GM18502 (cell line): ENCODE data around the gene PSD4.
"Not testable (repeated sequence)": the region's sequence is repeated elsewhere in the genome, so short reads cannot be mapped to it uniquely, and the experiment has no call there.

ENCODE experiments used
- ATAC-seq: cut with Tn5 transposase; IDR thresholded peaks from one replicate; pipeline ENCODE4 v1.9.1; 2021; ENCODE audit warnings: mild to moderate bottlenecking; ENCODE audit not compliant: unreplicated experiment, poor library complexity

The PSD4 gene

DNA sequence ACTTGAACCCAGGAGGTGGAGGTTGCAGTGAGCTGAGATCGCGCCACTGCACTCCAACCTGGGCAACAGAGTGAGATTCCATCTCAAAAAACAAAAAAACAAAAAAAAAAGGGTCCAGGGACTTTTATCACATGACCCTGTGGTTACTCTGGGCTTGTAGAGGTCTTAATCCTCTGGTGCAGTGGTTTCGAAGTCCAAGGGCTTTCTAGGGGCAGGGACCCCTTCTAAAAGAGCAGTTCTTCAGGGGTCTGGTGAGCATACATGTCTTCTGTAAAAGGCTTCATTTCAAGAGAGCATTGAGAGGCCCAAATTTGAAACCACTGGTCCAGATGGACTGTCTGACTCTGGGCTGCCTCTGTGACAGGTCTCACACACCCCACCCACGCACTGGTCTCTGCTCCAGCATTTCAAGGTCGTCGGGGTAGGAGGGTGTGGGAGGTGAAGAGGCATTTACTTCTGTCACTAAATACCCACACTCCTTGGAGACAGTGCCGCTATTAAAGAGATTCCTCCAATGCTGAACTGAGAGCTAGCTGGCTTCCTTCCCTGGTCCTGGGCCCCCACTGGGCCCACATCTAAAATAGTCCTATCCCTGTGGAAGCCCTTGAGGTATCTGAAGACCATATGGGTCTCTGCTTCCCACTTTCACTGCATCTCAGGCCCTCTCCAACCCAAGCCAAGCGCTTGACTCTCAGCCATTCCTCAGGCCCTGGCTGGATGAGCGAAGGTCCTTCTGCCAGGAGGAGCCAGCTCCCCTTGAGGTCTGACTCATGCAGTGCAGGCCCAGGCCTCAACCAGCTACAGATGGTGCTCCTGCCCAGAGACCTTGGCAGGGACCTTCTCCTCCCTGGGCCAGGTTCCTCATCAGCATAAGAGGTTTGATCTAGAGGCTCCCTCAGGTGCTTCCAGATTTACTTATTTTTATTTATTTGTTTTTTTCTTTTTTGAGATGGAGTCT, 60.1 kb downstream of the PSD4 start:
- no peak for ATAC-seq

DNA sequence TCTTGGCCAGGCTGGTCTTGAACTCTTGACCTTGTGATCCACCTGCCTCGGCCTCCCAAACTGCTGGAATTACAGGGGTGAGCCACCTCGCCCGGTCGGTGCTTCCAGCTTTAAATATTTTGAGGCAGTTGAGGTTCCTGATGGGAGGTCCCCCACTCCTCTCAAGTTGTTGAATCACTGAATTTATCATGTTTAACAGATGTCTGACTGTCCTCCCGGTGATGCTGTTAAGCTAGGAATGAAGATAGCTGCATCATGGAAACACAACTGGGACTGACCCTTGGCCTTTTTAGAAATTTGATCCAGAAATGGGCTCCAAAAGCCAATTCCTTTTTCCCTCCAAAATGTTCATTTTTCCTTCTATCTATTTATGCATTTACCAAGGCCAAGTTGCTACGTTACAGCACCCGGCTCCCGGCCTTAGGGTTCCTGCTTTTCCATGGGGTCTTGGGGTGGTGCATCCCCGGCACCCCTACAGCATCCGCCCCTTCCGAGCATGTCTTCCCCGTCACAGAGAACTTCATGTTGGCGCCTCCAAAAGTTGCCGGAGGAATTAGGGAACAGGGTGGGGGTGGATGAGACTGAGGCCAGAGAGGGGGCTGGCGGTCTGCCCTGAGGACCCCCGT, 61.1 kb downstream of the PSD4 start:
- no peak for ATAC-seq

GRCh38 chr2:113235347-113236226, 61.8 kb downstream of the PSD4 start:
- not testable (repeated sequence) for ATAC-seq

DNA sequence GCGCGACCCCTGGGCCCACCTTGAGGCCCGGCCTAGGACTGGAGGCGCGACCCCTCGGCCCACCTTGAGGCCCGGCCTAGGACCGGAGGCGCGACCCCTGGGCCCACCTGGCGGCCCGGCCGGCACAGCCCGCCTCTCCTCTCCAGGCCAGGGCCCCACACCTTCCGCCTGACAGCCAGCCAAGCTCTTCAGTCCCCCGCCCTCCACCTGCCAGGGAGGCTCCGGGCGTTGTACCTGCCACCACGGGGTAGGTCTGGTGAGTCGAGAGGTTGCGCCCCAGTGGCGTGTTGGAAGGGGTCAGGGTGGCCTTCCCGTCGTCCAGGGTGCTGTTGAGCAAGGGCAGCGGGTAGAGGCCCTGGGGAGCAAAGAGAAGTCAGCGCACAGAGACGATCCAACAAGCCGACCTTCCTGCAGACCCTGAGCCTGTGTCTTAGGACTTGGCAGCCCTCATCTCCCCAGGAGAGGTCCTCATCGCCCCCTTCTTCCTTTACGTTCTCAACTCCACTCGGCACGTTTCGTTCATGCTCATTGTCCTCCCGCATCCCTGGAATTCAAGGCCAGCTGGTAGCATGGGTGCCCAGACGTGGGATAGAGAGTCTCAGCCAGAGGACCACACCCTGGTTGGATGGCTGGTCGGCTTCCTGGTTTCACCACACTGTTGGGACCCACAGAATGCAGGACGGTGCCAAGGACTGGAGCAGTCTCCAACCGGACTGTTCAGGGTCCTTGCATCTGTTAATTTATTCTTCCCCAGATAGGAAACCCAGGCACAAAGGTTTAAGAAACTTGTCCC, 62.8 kb downstream of the PSD4 start:
- ATAC-seq = no peak

- ATAC-seq = no peak
These were observed 63.9 kb downstream of the PSD4 start for GRCh38 chr2:113237604-113238160.

DNA sequence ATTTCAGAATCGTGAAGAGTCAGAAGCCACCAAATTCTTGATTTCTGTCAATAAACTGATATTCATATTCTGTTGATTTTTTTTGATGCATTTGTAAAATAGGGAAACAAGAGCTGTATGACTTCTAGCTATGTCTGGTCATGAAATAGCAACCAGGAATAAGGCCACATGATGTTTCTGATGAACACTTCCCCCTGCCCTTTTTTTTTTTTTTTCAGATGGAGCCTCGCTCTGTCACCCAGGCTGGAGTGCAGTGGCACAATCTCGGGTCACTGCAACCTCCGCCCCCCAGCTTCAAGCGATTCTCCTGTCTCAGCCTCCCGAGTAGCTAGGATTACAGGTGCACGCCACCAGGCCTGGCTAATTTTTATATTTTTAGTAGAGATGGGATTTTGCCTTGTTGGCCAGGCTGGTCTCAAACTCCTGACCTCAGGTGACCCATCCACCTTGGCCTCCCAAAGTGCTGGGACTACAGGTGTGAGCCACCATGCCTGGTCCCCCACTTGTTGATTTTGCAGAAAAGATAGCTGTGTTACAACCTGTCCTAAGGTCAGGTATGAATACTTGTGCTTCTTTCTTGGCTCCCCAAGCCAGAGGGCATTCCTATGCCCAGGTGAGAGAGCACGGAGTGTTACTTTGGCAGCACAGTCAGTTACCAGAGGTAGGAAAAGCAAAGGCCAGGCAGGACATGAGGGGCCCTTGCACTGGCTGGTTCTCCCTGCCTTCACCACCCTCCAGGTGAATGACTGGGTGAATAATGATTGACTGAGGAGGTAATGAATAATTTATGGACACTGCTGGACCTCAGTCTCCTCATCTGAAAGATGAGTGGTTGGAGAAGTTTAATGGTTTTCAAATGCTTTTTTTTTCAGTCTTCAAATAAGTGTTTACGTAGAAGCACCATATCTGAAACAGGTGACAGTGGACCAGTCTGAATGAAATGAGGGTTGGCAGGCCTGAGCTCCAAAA, 65.4 kb downstream of the PSD4 start:
- ATAC-seq = no peak

DNA sequence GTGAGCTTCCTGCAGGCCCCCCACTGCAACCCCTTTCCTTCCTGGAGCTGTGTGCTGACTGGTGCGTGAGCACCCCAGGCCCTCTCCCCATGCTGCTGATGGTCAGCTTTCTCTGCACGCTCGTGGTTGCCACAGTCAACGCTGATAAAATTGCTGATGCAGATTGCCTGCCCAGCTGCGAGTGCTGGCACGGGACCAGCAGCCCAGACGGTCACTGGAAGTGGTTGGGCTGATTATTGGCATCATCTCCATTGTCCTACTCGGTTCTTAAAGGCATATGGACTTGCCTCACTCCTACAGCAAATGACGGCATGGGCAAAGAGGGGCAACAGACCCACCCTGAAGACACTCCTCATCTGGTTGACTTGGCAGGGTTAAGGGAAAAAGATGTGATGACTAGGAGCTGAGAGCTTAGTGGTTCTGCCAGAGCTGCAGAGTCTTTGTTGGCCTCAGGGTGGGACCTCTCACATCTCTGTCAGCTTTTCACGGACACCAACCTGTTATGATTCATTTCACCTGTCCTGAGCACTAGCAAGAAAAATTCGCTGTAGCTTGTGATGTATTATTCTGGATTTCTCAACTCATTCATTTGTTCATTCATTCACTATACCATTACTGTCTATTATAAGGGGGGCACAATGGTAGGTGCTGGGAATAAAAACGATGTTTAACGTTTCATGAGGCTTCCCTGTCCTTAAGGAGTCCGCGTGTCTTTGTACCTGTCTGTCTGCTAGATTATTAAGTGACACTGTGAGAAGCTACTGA, 66.6 kb downstream of the PSD4 start:
- no peak for ATAC-seq

DNA sequence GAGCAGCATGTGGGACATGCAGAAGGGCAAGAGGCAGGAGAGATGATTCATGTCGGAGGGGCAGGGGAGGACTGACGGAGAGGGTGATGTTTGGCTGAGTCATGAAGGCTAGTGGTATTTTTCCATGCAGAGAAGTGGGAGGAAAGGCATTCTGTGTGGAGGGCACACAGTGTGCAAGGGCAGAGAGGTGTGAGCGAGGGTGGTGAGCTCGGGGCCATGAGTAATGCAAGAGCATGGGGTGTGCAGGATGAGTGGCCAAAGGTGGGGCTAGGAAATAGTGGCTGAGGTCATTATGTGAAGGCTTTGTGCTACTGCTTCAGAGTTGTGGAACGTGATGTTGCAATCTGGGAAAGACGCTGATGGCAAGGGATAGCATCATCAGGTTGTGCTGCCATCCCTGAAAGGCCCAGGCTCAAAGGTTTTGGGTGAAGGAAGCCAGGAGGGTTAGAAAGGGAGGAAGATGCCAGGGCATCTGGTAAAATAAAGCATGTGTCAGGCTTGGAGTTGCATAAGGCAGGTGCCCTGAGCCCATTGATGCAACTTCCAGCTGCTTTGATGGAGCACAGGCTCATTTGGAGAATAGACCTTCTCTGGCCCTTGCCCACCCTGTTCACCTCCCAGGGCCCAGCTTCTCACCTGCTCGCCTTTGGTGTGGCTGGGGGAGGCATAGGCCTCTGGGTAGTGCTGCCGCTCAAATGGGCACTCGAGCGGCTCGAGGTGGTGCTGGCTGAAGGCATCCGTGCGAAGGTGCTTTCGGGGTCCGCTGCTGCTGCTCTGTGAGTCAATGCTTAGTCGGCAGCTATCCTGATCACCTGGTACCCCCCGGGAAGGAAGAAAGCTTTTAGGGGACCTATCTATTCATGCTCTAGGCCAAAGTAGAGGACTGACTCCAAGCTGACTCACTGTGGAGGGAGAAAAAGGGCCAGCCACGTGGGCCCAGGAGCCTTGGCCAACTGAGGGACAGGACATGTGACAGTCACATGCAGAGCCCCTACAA, 67.4 kb downstream of the PSD4 start:
- no peak for ATAC-seq

DNA sequence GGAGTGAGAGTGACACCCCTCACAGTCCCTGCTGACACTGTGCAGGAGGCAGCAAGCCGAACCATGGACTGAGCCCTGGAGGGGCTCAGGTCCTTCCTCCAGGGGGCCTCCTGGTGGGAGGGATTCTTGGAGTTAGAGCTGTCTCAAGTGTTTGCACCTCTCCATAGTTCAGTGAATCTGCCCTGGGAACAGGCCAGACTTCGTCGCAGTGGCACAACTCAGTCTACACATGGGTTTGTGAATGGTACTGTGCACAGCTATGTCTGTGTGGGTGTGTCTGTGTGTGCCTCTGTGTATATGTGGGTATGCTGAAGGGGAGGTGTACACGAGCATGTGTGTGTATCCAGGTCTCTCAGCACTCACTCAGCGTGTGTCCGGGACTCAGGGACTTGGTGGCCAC, 68.6 kb downstream of the PSD4 start:
- ATAC-seq = no peak

- ATAC-seq = no peak
These were observed 71.5 kb downstream of the PSD4 start for GRCh38 chr2:113245276-113245711.

- no peak for ATAC-seq
These were observed 72.8 kb downstream of the PSD4 start for GRCh38 chr2:113246606-113247005.

DNA sequence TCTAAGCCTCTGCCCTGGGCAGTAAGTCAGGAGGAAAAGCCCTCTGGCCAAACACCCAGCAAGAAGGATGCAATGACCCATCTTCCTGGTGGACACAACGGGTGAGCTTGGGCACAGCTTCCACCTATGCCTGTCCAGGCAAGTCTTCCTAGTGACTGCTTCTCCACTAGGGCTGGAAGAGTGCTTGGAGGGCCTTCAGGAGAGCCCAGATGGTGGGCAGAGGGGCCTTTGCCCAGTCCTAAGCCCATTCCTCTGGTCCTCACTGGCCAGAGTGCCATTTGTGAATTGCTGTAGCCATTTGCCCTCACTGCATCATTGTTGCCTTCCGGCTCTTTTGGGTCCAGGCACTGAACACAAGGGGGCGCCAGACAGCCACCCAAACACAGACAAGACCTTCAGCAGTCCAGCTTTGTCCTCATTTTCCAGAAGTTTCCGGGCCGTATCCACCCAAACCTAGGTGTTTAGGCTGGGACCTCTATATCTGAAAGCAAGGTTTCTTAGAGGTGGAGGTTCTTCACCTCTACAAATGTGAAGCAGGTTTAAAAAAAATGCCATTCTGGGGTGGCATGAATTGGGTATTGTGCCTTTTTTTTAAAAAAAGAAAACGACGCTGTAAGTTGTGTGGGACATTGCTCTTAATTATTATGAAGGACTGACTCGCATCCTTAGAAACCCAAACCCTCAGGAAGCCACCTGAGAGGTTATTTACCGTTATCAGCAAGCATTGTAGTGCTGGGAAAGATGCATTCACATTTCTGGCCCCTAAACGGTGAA, 75.4 kb downstream of the PSD4 start:
- ATAC-seq = no peak

- ATAC-seq = no peak
These were observed 77.3 kb downstream of the PSD4 start for GRCh38 chr2:113251118-113251517.

- no peak for ATAC-seq
These were observed 78.3 kb downstream of the PSD4 start for GRCh38 chr2:113252047-113252590.

- ATAC-seq = no peak
These were observed 79.7 kb downstream of the PSD4 start for GRCh38 chr2:113253453-113253852.
